HT-29 (cell line): ENCODE measurements around the gene ZNF846. TPM values are rescaled to one million over a fixed set of nuclear protein-coding genes. Genes with fewer than 3 reads are reported as not detected.

Experiments
- total RNA-seq: library from RNA; depleted of rRNA; stranded (reverse); fragments of >200 nt; shearing (Covaris generic); gene quantifications from 2 replicates; pipeline ENCODE4 v1.2.3, GENCODE V29; 2014; rRNA removed

ZNF846 gene
- total RNA-seq, 1 experiment from 2014 or later: 4.6 TPM

Other genes starting within 250 kb of the ZNF846 start
- gene ZNF426, start 230.1 kb downstream of the ZNF846 start, total RNA-seq: 1.4 and 2.3 TPM in 2 replicates
- gene ZNF121, start 184.2 kb downstream of the ZNF846 start, total RNA-seq: 21.5 and 26.6 TPM in 2 replicates
- 4.7 and 11.3 TPM in 2 replicates for gene ZNF561, start 147.5 kb downstream of the ZNF846 start, total RNA-seq
- 14.2 and 27.3 TPM in 2 replicates for gene ZNF562, start 93.6 kb downstream of the ZNF846 start, total RNA-seq
- 31.8 and 40.7 TPM in 2 replicates for gene FBXL12, start 50.3 kb upstream of the ZNF846 start, total RNA-seq
- 187 and 200 TPM in 2 replicates for gene UBL5, start 59.2 kb upstream of the ZNF846 start, total RNA-seq
- gene PIN1, start 66.6 kb upstream of the ZNF846 start, total RNA-seq: 188 and 189 TPM in 2 replicates
- not detected in 2 replicates for gene OLFM2, start 167.8 kb upstream of the ZNF846 start, total RNA-seq
- not detected in 2 replicates for gene COL5A3, start 241.8 kb upstream of the ZNF846 start, total RNA-seq
- gene RDH8, start 244.7 kb upstream of the ZNF846 start, total RNA-seq: not detected in 2 replicates